HepG2 (cell line): ENCODE data around the gene ACOX3. TPM values are rescaled to one million over a fixed set of nuclear protein-coding genes. Genes with fewer than 3 reads are reported as not detected.

ENCODE experiments used
- ATAC-seq: fragments of 200-7000 bp; cut with Tn5 transposase; 3 replicates; pipeline ENCODE4 v1.9.1; 2020; ENCODE audit warnings: mild to moderate bottlenecking, moderate library complexity
- BruUV-seq: library from RNA; stranded (reverse); fragments of 400-500 nt; replicated peaks from 2 replicates; lab custom pipeline; 2021; lab: Mats Ljungman, UMichigan
- CTCF ChIA-PET: fragments of 300-600 bp; formaldehyde crosslinking; extraction: SDS; loops from one replicate; lab custom pipeline; 2021; ENCODE audit warnings: low total read pairs, inconsistent platforms, low intra/inter-chr PET ratio; lab: Yijun Ruan, JAX
- POLR2A ChIA-PET: fragments of 350-600 bp; sonication (Branson Sonifier 250); formaldehyde crosslinking; loops from one replicate; lab custom pipeline; 2020; ENCODE audit warnings: antibody characterized with exemption, inconsistent platforms; lab: Yijun Ruan, JAX
- DNase-seq: peaks from one replicate; pipeline ENCODE4 v3.0.0-alpha.2; 2015; ENCODE audit warnings: low spot score
- FAIRE-seq: peaks from 3 replicates; lab custom pipeline; 2011; peaks lifted over from hg19 to GRCh38; lab: Jason Lieb, UNC
- H2AFZ ChIP-seq: one replicate; pipeline ENCODE4 v1.6.1; 2011; ENCODE audit warnings: low read length, inconsistent platforms
- H3K27ac ChIP-seq: fragments of 300-600 bp; 3 replicates; pipeline ENCODE4 v1.8.0; 2011; ENCODE audit warnings: mixed run types, mild to moderate bottlenecking, mixed read lengths, low read length, inconsistent platforms; ENCODE audit not compliant: insufficient read depth; ENCODE audit errors: extremely low read length
- H3K27me3 ChIP-seq, 2 experiments: fragments of 200-600 bp in 1 of 2; 2 replicates in 1 of 2; 3 replicates in 1 of 2; pipeline versions ENCODE4 v1.6.0 to v1.8.0; 2011; ENCODE audit warnings: low read length in 2 of 2, mild to moderate bottlenecking in 2 of 2, moderate library complexity in 2 of 2, inconsistent platforms in 1 of 2; ENCODE audit not compliant: insufficient read depth in 2 of 2, control insufficient read depth in 1 of 2
- H3K36me3 ChIP-seq, 2 experiments: fragments of 200-600 bp in 1 of 2; replicated peaks in 1 of 2; 2 replicates in 1 of 2; 3 replicates in 1 of 2; pipeline versions ENCODE4 v1.5.1 to v1.8.0; 2011; ENCODE audit warnings: low read length in 2 of 2, inconsistent platforms in 1 of 2; ENCODE audit not compliant: insufficient read depth in 2 of 2, control insufficient read depth in 1 of 2
- H3K4me1 ChIP-seq: 2 replicates; pipeline ENCODE4 v1.5.1; 2012; ENCODE audit warnings: low read length, inconsistent platforms; ENCODE audit not compliant: insufficient read depth
- H3K4me2 ChIP-seq: 2 replicates; pipeline ENCODE4 v1.6.0; 2011; ENCODE audit warnings: low read depth, low read length, inconsistent platforms
- H3K4me3 ChIP-seq, 3 experiments: fragments of 200-600 bp in 1 of 3; sonication (generic), shearing (Covaris generic) in 1 of 3; replicated peaks in 1 of 3; 2 replicates each; pipeline ENCODE4 v1.5.1; 2011 to 2016; ENCODE audit warnings: low read length in 3 of 3, inconsistent platforms in 2 of 3, low read depth in 2 of 3, mild to moderate bottlenecking in 2 of 3, control low read depth in 1 of 3, mixed read lengths in 1 of 3; ENCODE audit not compliant: insufficient read depth in 1 of 3
- H3K79me2 ChIP-seq: one replicate; pipeline ENCODE4 v1.6.1; 2011; ENCODE audit warnings: low read length, inconsistent platforms; ENCODE audit not compliant: insufficient read depth
- H3K9ac ChIP-seq: 2 replicates; pipeline ENCODE4 v1.6.0; 2011; ENCODE audit warnings: mild to moderate bottlenecking, low read depth, low read length, inconsistent platforms; ENCODE audit not compliant: insufficient read depth
- H3K9me3 ChIP-seq: 2 replicates; pipeline ENCODE4 v1.5.1; 2012; ENCODE audit warnings: mild to moderate bottlenecking, low read length
- H4K20me1 ChIP-seq: 2 replicates; pipeline ENCODE4 v1.6.0; 2011; ENCODE audit warnings: inconsistent platforms, mild to moderate bottlenecking, low read length, moderate library complexity; ENCODE audit not compliant: insufficient read depth
- ATF6 ChIP-seq: sonication (generic); formaldehyde crosslinking; conservative IDR thresholded peaks from 2 replicates; pipeline ENCODE4 v1.4.0; 2020; ENCODE audit warnings: missing genetic modification reagents
- HDAC1 ChIP-seq: sonication (generic); formaldehyde crosslinking; IDR thresholded peaks from 2 replicates; pipeline ENCODE4 v1.5.1; 2020; ENCODE audit warnings: mild to moderate bottlenecking, missing genetic modification reagents
- HES4 ChIP-seq: sonication (generic); formaldehyde crosslinking; IDR thresholded peaks from 2 replicates; pipeline ENCODE4 v1.9.0; 2021; ENCODE audit warnings: mild to moderate bottlenecking, missing genetic modification reagents, borderline replicate concordance
- RARA ChIP-seq: IDR thresholded peaks from 2 replicates; pipeline ENCODE4 v1.6.1; 2016; ENCODE audit warnings: missing genetic modification reagents, missing compliant biosample characterization
- RELA ChIP-seq: sonication (generic); formaldehyde crosslinking; IDR thresholded peaks from 2 replicates; pipeline ENCODE4 v1.4.0; 2020; ENCODE audit warnings: missing genetic modification reagents
- REST ChIP-seq, 2 experiments: IDR thresholded peaks; 2 replicates each; pipeline ENCODE4 v1.6.1; 2011 to 2012; ENCODE audit warnings: low read length in 2 of 2, borderline replicate concordance in 1 of 2, low read depth in 1 of 2, mild to moderate bottlenecking in 1 of 2, moderate library complexity in 1 of 2
- RFX1 ChIP-seq: fragments of 450-650 bp; IDR thresholded peaks from 2 replicates; pipeline ENCODE4 v1.6.1; 2017
- RFX5 ChIP-seq: IDR thresholded peaks from 2 replicates; pipeline ENCODE4 v1.6.1; 2011; ENCODE audit warnings: low read depth, low read length, improper control_type of control experiment
- SAP130 ChIP-seq: IDR thresholded peaks from 2 replicates; pipeline ENCODE4 v1.6.1; 2016; ENCODE audit warnings: low read depth
- ZNF12 ChIP-seq: sonication (generic); formaldehyde crosslinking; IDR thresholded peaks from 2 replicates; pipeline ENCODE4 v1.5.0; 2020; ENCODE audit warnings: missing genetic modification reagents
- WGBS: methylation state at CpG from one replicate; pipeline ENCODE4 v1.1.6; 2017; ENCODE audit warnings: low lambda C conversion rate; 5-methylcytosine and 5-hydroxymethylcytosine counted together
- in situ Hi-C: cut with HindIII; loops from 2 replicates; pipeline ENCODE4 v1.10.0; 2017; ENCODE audit warnings: low pct_unique_long_range_greater_than_20kb; ENCODE audit not compliant: extremely low pct_ligation_motif_present
- intact Hi-C: fragments of 100-400 bp; cut with micrococcal nuclease; formaldehyde crosslinking; loops from one replicate; pipeline ENCODE4 v1.10.0; 2022; ENCODE audit not compliant: unreplicated experiment
- polyA plus RNA-seq, 8 experiments: library from polyadenylated mRNA; depleted of rRNA in 3 of 8; stranded (reverse) in 7 of 8; unstranded in 1 of 8; fragments of >200 nt; fragmentation: Illumina TruSeq in 4 of 8; extraction: Trizol in 4 of 8; gene quantifications; 2 replicates each; pipeline versions ENCODE4 v1.2.1 to v1.2.3, GENCODE V29; 2011 to 2016; ENCODE audit warnings: low read depth in 4 of 8, missing spikeins in 1 of 8, mixed read lengths in 1 of 8; ENCODE audit not compliant: insufficient read depth in 1 of 8
- total RNA-seq, 5 experiments: library from RNA; depleted of rRNA; stranded (reverse); fragments of >200 nt; fragmentation: Illumina TruSeq; extraction: Trizol; gene quantifications; 2 replicates each; pipeline ENCODE4 v1.2.3, GENCODE V29; 2016; ENCODE audit warnings: low read depth in 1 of 5

Gene ACOX3
- total and polyA plus RNA-seq, 2 of the 13 experiments (the other 11 are each of a cell fraction or from before 2014, with no cell fraction given), result 4.2 to 17.8 TPM

- no peak for TF ChIP-seq ATF6 (CRISPR knock-in tag)
- no peak for TF ChIP-seq RFX5
- no peak for TF ChIP-seq REST (IDR thresholded peaks at IDR 0.05; ENCODE audit: borderline replicate concordance in 1 of 2, low read depth in 1 of 2, low read length in 2 of 2)
- no peak for TF ChIP-seq SAP130 (CRISPR knock-in tag)
- TF ChIP-seq RFX1, result no peak
- no peak for TF ChIP-seq HES4 (CRISPR knock-in tag)
- no peak for TF ChIP-seq HDAC1 (CRISPR knock-in tag)
- TF ChIP-seq, all 625 proteins: peak for 0
Observed at GRCh38 chr4:8364141-8364540, 76.4 kb downstream of the ACOX3 start (continued).

GRCh38 chr4:8362483-8362882 is 78.0 kb downstream of the ACOX3 start:
- Histone ChIP-seq H3K4me3 (no peak overlapping the region), H3K4me1 (no peaks in the 10 kb centered on the region), H3K9me3 (no peaks in the 10 kb centered on the region), H4K20me1 (no peaks in the 10 kb centered on the region), H3K79me2 (no peaks in the 10 kb centered on the region), H2AFZ (no peak overlapping the region), H3K9ac (no peak overlapping the region), H3K4me2 (no peak overlapping the region), H3K36me3 (no peaks in the 10 kb centered on the region), H3K27ac (no peak overlapping the region), H3K27me3 (no peaks in the 10 kb centered on the region)
- FAIRE-seq (no peak), ATAC-seq (no peak), DNase-seq (no peak)
- ChIA-PET POLR2A (no interaction called here), CTCF (no interaction called here)
- intact Hi-C loops (no loop called here), in situ Hi-C loops (no loop called here)
- no peak for TF ChIP-seq ZNF12
- TF ChIP-seq RELA (CRISPR knock-in tag), result no peak
- TF ChIP-seq RARA (CRISPR knock-in tag), result no peak
- 45% methylated on average over 1 of the region's 1 CpG for WGBS
- BruUV-seq, result no TSS peak
